Body of pancreas (tissue), 4 donors: Measurements from ENCODE around the gene RIMS1.

Experiments used
- POLR2A ChIP-seq, 3 donors: fragments of 450-650 bp; IDR thresholded peaks; one replicate each; pipeline ENCODE4 v1.6.1; 2016; ENCODE audit warnings: antibody characterized with exemption in 3 of 3, mild to moderate bottlenecking in 2 of 3
- TF ChIP-seq, protein P1 (sequence below), 7 experiments: fragments of 450-650 bp in 4 of 7; fragments of 200-600 bp in 3 of 7; sonication (generic) in 3 of 7; IDR thresholded peaks; one replicate each; pipeline ENCODE4 v1.5.1; 2016 to 2019; ENCODE audit warnings: antibody characterized with exemption in 7 of 7

DNA sequence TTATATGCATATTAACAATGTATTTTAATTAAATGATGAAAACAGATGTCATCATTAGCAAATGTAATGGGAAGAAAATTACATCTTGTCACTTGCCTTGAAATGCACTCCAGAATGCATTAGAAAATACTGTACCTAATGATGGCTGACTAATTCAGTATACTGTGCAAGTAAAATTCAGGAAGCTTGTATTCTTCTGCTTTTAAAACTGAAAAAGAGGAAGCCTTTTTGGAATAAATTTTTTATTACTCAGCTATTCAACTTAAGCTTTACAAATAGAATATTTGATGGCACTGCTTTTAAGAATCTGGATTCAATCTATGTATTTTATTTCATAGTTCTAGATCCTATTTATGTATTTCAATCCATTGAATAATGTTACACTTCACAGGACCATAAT, 195.5 kb downstream of the RIMS1 start:
- TF ChIP-seq, protein P1, sequence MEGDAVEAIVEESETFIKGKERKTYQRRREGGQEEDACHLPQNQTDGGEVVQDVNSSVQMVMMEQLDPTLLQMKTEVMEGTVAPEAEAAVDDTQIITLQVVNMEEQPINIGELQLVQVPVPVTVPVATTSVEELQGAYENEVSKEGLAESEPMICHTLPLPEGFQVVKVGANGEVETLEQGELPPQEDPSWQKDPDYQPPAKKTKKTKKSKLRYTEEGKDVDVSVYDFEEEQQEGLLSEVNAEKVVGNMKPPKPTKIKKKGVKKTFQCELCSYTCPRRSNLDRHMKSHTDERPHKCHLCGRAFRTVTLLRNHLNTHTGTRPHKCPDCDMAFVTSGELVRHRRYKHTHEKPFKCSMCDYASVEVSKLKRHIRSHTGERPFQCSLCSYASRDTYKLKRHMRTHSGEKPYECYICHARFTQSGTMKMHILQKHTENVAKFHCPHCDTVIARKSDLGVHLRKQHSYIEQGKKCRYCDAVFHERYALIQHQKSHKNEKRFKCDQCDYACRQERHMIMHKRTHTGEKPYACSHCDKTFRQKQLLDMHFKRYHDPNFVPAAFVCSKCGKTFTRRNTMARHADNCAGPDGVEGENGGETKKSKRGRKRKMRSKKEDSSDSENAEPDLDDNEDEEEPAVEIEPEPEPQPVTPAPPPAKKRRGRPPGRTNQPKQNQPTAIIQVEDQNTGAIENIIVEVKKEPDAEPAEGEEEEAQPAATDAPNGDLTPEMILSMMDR (IDR thresholded peaks at IDR 0.05), result no peak
- no peak for TF ChIP-seq POLR2A (IDR thresholded peaks at IDR 0.05)
